Activated naive CD4-positive, alpha-beta T cell treated with anti-CD3 and anti-CD28 coated beads, Interleukin-2, amount 50 U/mL, for 72 hours (primary cell): ENCODE data around the gene RUBCNL. TPM values are rescaled to one million over a fixed set of nuclear protein-coding genes. Genes with fewer than 3 reads are reported as not detected.
A peak's percentile ranks its signal among the peaks of the same experiment; 100 is the strongest.
"Not testable (repeated sequence)": the region's sequence is repeated elsewhere in the genome, so short reads cannot be mapped to it uniquely, and the experiment has no call there.

Source experiments
- ATAC-seq, 2 donors: fragments of 150-1000 bp; cut with Tn5 transposase; 2 replicates each; pipeline ENCODE4 v1.10.0; 2021; ENCODE audit warnings: mild to moderate bottlenecking in 2 of 2, moderate library complexity in 2 of 2
- DNase-seq, 2 donors: peaks; one replicate each; pipeline ENCODE4 v3.0.0; 2021 to 2022; ENCODE audit warnings: low spot score in 2 of 2
- H3K27ac Mint-ChIP-seq, 2 donors: one replicate each; pipeline ENCODE4 v1.8.0; 2022; ENCODE audit warnings: mild to moderate bottlenecking in 2 of 2, mixed read lengths in 2 of 2
- H3K36me3 Mint-ChIP-seq, 2 donors: one replicate each; pipeline ENCODE4 v1.8.0; 2022; ENCODE audit warnings: mixed read lengths in 2 of 2
- H3K9me3 Mint-ChIP-seq, 2 donors: one replicate each; pipeline ENCODE4 v1.8.0; 2022; ENCODE audit warnings: mixed read lengths in 2 of 2
- total RNA-seq, 2 donors: library from RNA; stranded (reverse); gene quantifications; one replicate each; pipeline ENCODE4 v1.2.3, GENCODE V29; 2022

Gene RUBCNL
- total RNA-seq, 2 donors from 2014 or later: 1.2 to 3.9 TPM

GRCh38 chr13:46382224-46382623 is 4.8 kb downstream of the RUBCNL start:
- peaks cover 0 to under 1% of the 10 kb centered on the region in 2 donors for H3K36me3 Mint-ChIP-seq
- ATAC-seq (no peak), DNase-seq (no peak)
- H3K27ac Mint-ChIP-seq: no peak overlapping the region
- no peaks in the 10 kb centered on the region for H3K9me3 Mint-ChIP-seq

GRCh38 chr13:46380242-46380641 is 6.8 kb downstream of the RUBCNL start:
- Mint-ChIP-seq H3K27ac (no peak overlapping the region), H3K36me3 (no peaks in the 10 kb centered on the region), H3K9me3 (no peaks in the 10 kb centered on the region)
- DNase-seq (no peak), ATAC-seq (no peak)

- Mint-ChIP-seq H3K27ac (no peak overlapping the region), H3K9me3 (no peaks in the 10 kb centered on the region), H3K36me3 (no peaks in the 10 kb centered on the region)
- DNase-seq (no peak), ATAC-seq (no peak)
Observed at GRCh38 chr13:46379611-46380010, 7.4 kb downstream of the RUBCNL start.

GRCh38 chr13:46378411-46378810 is 8.6 kb downstream of the RUBCNL start:
- H3K36me3 Mint-ChIP-seq: no peaks in the 10 kb centered on the region
- no peaks in the 10 kb centered on the region for H3K9me3 Mint-ChIP-seq
- no peak for ATAC-seq
- no peak overlapping the region for H3K27ac Mint-ChIP-seq
- DNase-seq: no peak

GRCh38 chr13:46377554-46377953 is 9.5 kb downstream of the RUBCNL start:
- no peaks in the 10 kb centered on the region for H3K9me3 Mint-ChIP-seq
- DNase-seq (no peak), ATAC-seq (no peak)
- H3K27ac Mint-ChIP-seq: no peak overlapping the region
- no peaks in the 10 kb centered on the region for H3K36me3 Mint-ChIP-seq

GRCh38 chr13:46374710-46375109 is 12.3 kb downstream of the RUBCNL start:
- H3K9me3 Mint-ChIP-seq: no peaks in the 10 kb centered on the region
- no peak for DNase-seq
- H3K36me3 Mint-ChIP-seq: no peaks in the 10 kb centered on the region
- peak overlapping the region in 1 of 2 donors; percentile 32 for H3K27ac Mint-ChIP-seq
- ATAC-seq: no peak

- no peaks in the 10 kb centered on the region for H3K9me3 Mint-ChIP-seq
- H3K27ac Mint-ChIP-seq: no peak overlapping the region
- DNase-seq: no peak
- no peaks in the 10 kb centered on the region for H3K36me3 Mint-ChIP-seq
- no peak for ATAC-seq
Observed at GRCh38 chr13:46373623-46374022, 13.4 kb downstream of the RUBCNL start.

- not testable (repeated sequence) for DNase-seq, H3K36me3 Mint-ChIP-seq, ATAC-seq, H3K9me3 Mint-ChIP-seq, H3K27ac Mint-ChIP-seq
Observed at GRCh38 chr13:46372938-46373337, 14.1 kb downstream of the RUBCNL start.

GRCh38 chr13:46372071-46372470 is 15.0 kb downstream of the RUBCNL start:
- DNase-seq: no peak
- ATAC-seq: no peak
- Mint-ChIP-seq H3K9me3 (no peaks in the 10 kb centered on the region), H3K36me3 (no peaks in the 10 kb centered on the region), H3K27ac (no peak overlapping the region)

- Mint-ChIP-seq H3K9me3 (no peaks in the 10 kb centered on the region), H3K36me3 (no peaks in the 10 kb centered on the region), H3K27ac (no peak overlapping the region)
- ATAC-seq (peak in 1 of 2 donors; percentile 62), DNase-seq (no peak)
Observed at GRCh38 chr13:46369506-46370277, 17.4 kb downstream of the RUBCNL start.

GRCh38 chr13:46367617-46368327 is 19.3 kb downstream of the RUBCNL start:
- no peaks in the 10 kb centered on the region for H3K36me3 Mint-ChIP-seq

GRCh38 chr13:46361276-46361934 is 25.6 kb downstream of the RUBCNL start:
- peaks cover 0 to 6% of the 10 kb centered on the region in 2 donors for H3K36me3 Mint-ChIP-seq
- DNase-seq (no peak), ATAC-seq (no peak)
- no peak overlapping the region for H3K27ac Mint-ChIP-seq
- no peaks in the 10 kb centered on the region for H3K9me3 Mint-ChIP-seq

More at GRCh38 chr13:46367617-46368327, 19.3 kb downstream of the RUBCNL start:
- no peak overlapping the region for H3K27ac Mint-ChIP-seq
- ATAC-seq (peak; percentile 64 to 73), DNase-seq (no peak)
- no peaks in the 10 kb centered on the region for H3K9me3 Mint-ChIP-seq

- DNase-seq (no peak), ATAC-seq (no peak)
- Mint-ChIP-seq H3K9me3 (no peaks in the 10 kb centered on the region), H3K27ac (peak overlapping the region in 1 of 2 donors; percentile 83), H3K36me3 (peaks cover 0 to 14% of the 10 kb centered on the region in 2 donors)
Observed at GRCh38 chr13:46360604-46361003, 26.4 kb downstream of the RUBCNL start.

GRCh38 chr13:46359714-46360113 is 27.3 kb downstream of the RUBCNL start:
- DNase-seq (no peak), ATAC-seq (no peak)
- peaks cover 0 to 22% of the 10 kb centered on the region in 2 donors for H3K36me3 Mint-ChIP-seq
- peaks cover under 1 to 4% of the 10 kb centered on the region in 2 donors for H3K9me3 Mint-ChIP-seq
- no peak overlapping the region for H3K27ac Mint-ChIP-seq

GRCh38 chr13:46355901-46356590 is 31.0 kb downstream of the RUBCNL start:
- no peak for DNase-seq
- H3K27ac Mint-ChIP-seq: peak overlapping the region in 1 of 2 donors; percentile 87
- no peak for ATAC-seq
- H3K36me3 Mint-ChIP-seq: peaks cover 9 to 55% of the 10 kb centered on the region in 2 donors
- peaks cover 8 to 20% of the 10 kb centered on the region in 2 donors for H3K9me3 Mint-ChIP-seq

GRCh38 chr13:46355088-46355468 is 32.0 kb downstream of the RUBCNL start:
- DNase-seq (no peak), ATAC-seq (no peak)
- Mint-ChIP-seq H3K27ac (peak overlapping the region; percentile 87 to 93), H3K36me3 (peaks cover 9 to 62% of the 10 kb centered on the region in 2 donors), H3K9me3 (peaks cover 8 to 20% of the 10 kb centered on the region in 2 donors)
